H1 (cell line): Measurements from ENCODE around the gene GPX4. TPM values are rescaled to one million over a fixed set of nuclear protein-coding genes. Genes with fewer than 3 reads are reported as not detected.

Experiments
- CTCF ChIA-PET: fragments of 300-600 bp; sonication (Branson Sonifier 250); formaldehyde crosslinking; loops from one replicate; lab custom pipeline; 2021; ENCODE audit not compliant: partially characterized antibody; lab: Charles Lee
- POLR2A ChIA-PET: fragments of 300-600 bp; sonication (Branson Sonifier 250); formaldehyde crosslinking; loops from one replicate; lab custom pipeline; 2021; ENCODE audit warnings: inconsistent platforms; ENCODE audit not compliant: partially characterized antibody; lab: Charles Lee
- DNase-seq, 2 experiments: peaks; one replicate each; pipeline versions ENCODE4 v3.0.0 to v3.0.0-alpha.2; 2010 to 2022; ENCODE audit warnings: low spot score in 2 of 2, low read depth in 1 of 2, mixed read lengths in 1 of 2
- FAIRE-seq: peaks from 2 replicates; lab custom pipeline; 2011; peaks lifted over from hg19 to GRCh38; lab: Jason Lieb, UNC
- H2AFZ ChIP-seq: 2 replicates; pipeline ENCODE4 v1.8.1; 2012; ENCODE audit warnings: low read length, inconsistent platforms
- H2AK5ac ChIP-seq: 2 replicates; pipeline ENCODE4 v1.6.1; 2013; ENCODE audit warnings: low read depth, low read length
- H2BK120ac ChIP-seq: replicated peaks from 2 replicates; pipeline ENCODE3; 2013; ENCODE audit warnings: low read depth, low read length, inconsistent platforms
- H2BK12ac ChIP-seq: 2 replicates; pipeline ENCODE4 v1.6.1; 2013; ENCODE audit warnings: low read depth, low read length
- H2BK15ac ChIP-seq: 2 replicates; pipeline ENCODE4 v1.6.1; 2013; ENCODE audit warnings: low read length
- H2BK20ac ChIP-seq: 2 replicates; pipeline ENCODE4 v1.6.1; 2013; ENCODE audit warnings: low read length
- H2BK5ac ChIP-seq: 2 replicates; pipeline ENCODE4 v1.6.1; 2013; ENCODE audit warnings: low read depth, low read length
- H3K14ac ChIP-seq: 2 replicates; pipeline ENCODE4 v1.6.1; 2013; ENCODE audit warnings: inconsistent platforms; ENCODE audit not compliant: insufficient read length
- H3K18ac ChIP-seq: 2 replicates; pipeline ENCODE4 v1.6.1; 2013; ENCODE audit warnings: low read length; ENCODE audit errors: extremely low read depth
- H3K23ac ChIP-seq: 2 replicates; pipeline ENCODE4 v1.6.1; 2013; ENCODE audit warnings: inconsistent platforms; ENCODE audit not compliant: insufficient read length
- H3K23me2 ChIP-seq: 2 replicates; pipeline ENCODE4 v1.6.1; 2013; ENCODE audit warnings: low read depth, low read length
- H3K27ac ChIP-seq: 2 replicates; pipeline ENCODE4 v1.6.1; 2011; ENCODE audit warnings: low read depth, low read length, inconsistent platforms
- H3K27me3 ChIP-seq, 4 experiments: replicated peaks in 1 of 4; 1 replicate in 1 of 4; 2 replicates in 3 of 4; pipeline versions ENCODE4 v1.6.1 to v1.8.1; 2011 to 2013; ENCODE audit warnings: low read length in 3 of 4, mild to moderate bottlenecking in 3 of 4, inconsistent platforms in 2 of 4, mixed read lengths in 2 of 4, moderate library complexity in 1 of 4; ENCODE audit not compliant: control insufficient read depth in 3 of 4, insufficient read depth in 3 of 4; ENCODE audit errors: extremely low read depth in 1 of 4
- H3K36me3 ChIP-seq, 4 experiments: 2 replicates each; pipeline versions ENCODE4 v1.6.1 to v1.8.1; 2011 to 2013; ENCODE audit warnings: mild to moderate bottlenecking in 4 of 4, low read length in 3 of 4, moderate library complexity in 2 of 4, control low read depth in 1 of 4, inconsistent platforms in 1 of 4; ENCODE audit not compliant: insufficient read depth in 4 of 4, control insufficient read depth in 2 of 4
- H3K4ac ChIP-seq: replicated peaks from 2 replicates; pipeline ENCODE3; 2013; ENCODE audit warnings: low read length, low read depth, mixed read lengths, inconsistent platforms; ENCODE audit not compliant: insufficient read length
- H3K4me1 ChIP-seq, 4 experiments: replicated peaks in 1 of 4; 1 replicate in 1 of 4; 2 replicates in 3 of 4; pipeline versions ENCODE4 v1.6.1 to v1.8.1; 2011 to 2013; ENCODE audit warnings: low read length in 3 of 4, inconsistent platforms in 2 of 4, mixed read lengths in 1 of 4; ENCODE audit not compliant: insufficient read depth in 4 of 4, control insufficient read depth in 3 of 4
- H3K4me2 ChIP-seq, 2 experiments: 2 replicates each; pipeline versions ENCODE4 v1.6.1 to v1.8.1; 2011 to 2013; ENCODE audit warnings: low read depth in 2 of 2, low read length in 2 of 2, control low read depth in 1 of 2, inconsistent platforms in 1 of 2, mild to moderate bottlenecking in 1 of 2; ENCODE audit not compliant: insufficient read depth in 1 of 2
- H3K4me3 ChIP-seq, 4 experiments: fragments of 200-600, 300-600 bp in 1 of 4; sonication (generic), shearing (Covaris generic), sonication (Bioruptor Twin) in 1 of 4; 2 replicates each; pipeline versions ENCODE4 v1.5.1 to v1.8.1; 2011 to 2016; ENCODE audit warnings: low read length in 4 of 4, low read depth in 3 of 4, control low read depth in 2 of 4, inconsistent platforms in 2 of 4, mild to moderate bottlenecking in 2 of 4, mixed read lengths in 1 of 4, moderate library complexity in 1 of 4; ENCODE audit not compliant: insufficient read depth in 2 of 4; ENCODE audit errors: extremely low read depth in 1 of 4
- H3K56ac ChIP-seq: replicated peaks from 2 replicates; pipeline ENCODE3; 2013; ENCODE audit warnings: low read depth, mild to moderate bottlenecking, mixed read lengths, low read length, inconsistent platforms; ENCODE audit not compliant: insufficient read length
- H3K79me1 ChIP-seq: 2 replicates; pipeline ENCODE4 v1.6.1; 2013; ENCODE audit warnings: low read depth, low read length, control low read depth
- H3K79me2 ChIP-seq, 2 experiments: 2 replicates each; pipeline versions ENCODE4 v1.6.1 to v1.8.1; 2012 to 2013; ENCODE audit warnings: low read length in 2 of 2, mild to moderate bottlenecking in 2 of 2, inconsistent platforms in 1 of 2; ENCODE audit not compliant: insufficient read depth in 2 of 2, control insufficient read depth in 1 of 2
- H3K9ac ChIP-seq, 4 experiments: replicated peaks in 1 of 4; 1 replicate in 1 of 4; 2 replicates in 3 of 4; pipeline versions ENCODE4 v1.6.1 to v1.8.1; 2011 to 2013; ENCODE audit warnings: low read depth in 3 of 4, low read length in 3 of 4, control low read depth in 2 of 4, mild to moderate bottlenecking in 2 of 4, moderate library complexity in 2 of 4, inconsistent platforms in 1 of 4; ENCODE audit errors: extremely low read depth in 1 of 4
- H3K9me3 ChIP-seq, 2 experiments: 2 replicates each; pipeline versions ENCODE4 v1.6.1 to v1.8.1; 2012 to 2013; ENCODE audit warnings: mild to moderate bottlenecking in 2 of 2, moderate library complexity in 2 of 2, control low read depth in 1 of 2, inconsistent platforms in 1 of 2, low read depth in 1 of 2, low read length in 1 of 2, mixed read lengths in 1 of 2; ENCODE audit not compliant: insufficient read depth in 2 of 2
- H4K20me1 ChIP-seq, 2 experiments: replicated peaks in 1 of 2; 2 replicates each; pipeline versions ENCODE3 to v1.8.1; 2011 to 2013; ENCODE audit warnings: inconsistent platforms in 2 of 2, low read length in 2 of 2, mild to moderate bottlenecking in 1 of 2; ENCODE audit not compliant: insufficient read depth in 2 of 2, control insufficient read depth in 1 of 2
- H4K5ac ChIP-seq: 2 replicates; pipeline ENCODE4 v1.6.1; 2013; ENCODE audit warnings: low read length, low read depth, mixed read lengths, inconsistent platforms; ENCODE audit not compliant: insufficient read length
- H4K8ac ChIP-seq: 2 replicates; pipeline ENCODE4 v1.8.0; 2013; ENCODE audit warnings: mild to moderate bottlenecking, moderate library complexity, low read length, inconsistent platforms; ENCODE audit not compliant: insufficient read depth; ENCODE audit errors: extremely low read depth
- H4K91ac ChIP-seq: replicated peaks from 2 replicates; pipeline ENCODE3; 2013; ENCODE audit warnings: low read length, mixed read lengths, inconsistent platforms; ENCODE audit not compliant: insufficient read length
- CHD2 ChIP-seq: IDR thresholded peaks from 2 replicates; pipeline ENCODE4 v1.6.1; 2012; ENCODE audit warnings: low read length, improper control_type of control experiment
- KDM1A ChIP-seq: fragments of 200-600, 300-600 bp; sonication (generic); IDR thresholded peaks from 2 replicates; pipeline ENCODE4 v1.7.1; 2016; ENCODE audit warnings: mild to moderate bottlenecking, low read length, borderline replicate concordance
- WGBS, 2 experiments: shearing (Covaris generic) in 1 of 2; methylation state at CpG; one replicate each; pipeline versions ENCODE4 v1.1.6 to v1.1.7; 2013 to 2015; ENCODE audit warnings: low lambda C conversion rate in 2 of 2, mixed read lengths in 2 of 2, inconsistent platforms in 1 of 2, low coverage in 1 of 2, missing lambda C conversion rate in 1 of 2; ENCODE audit not compliant: insufficient replicate concordance in 2 of 2, insufficient coverage in 1 of 2, insufficient read length in 1 of 2; ENCODE audit errors: extremely low coverage in 1 of 2, missing lambda C conversion rate in 1 of 2; 5-methylcytosine and 5-hydroxymethylcytosine counted together
- polyA plus RNA-seq, 7 experiments: library from polyadenylated mRNA; depleted of rRNA in 3 of 7; stranded (reverse) in 5 of 7; unstranded in 2 of 7; fragments of >200 nt in 5 of 7; fragments of 200-250 nt in 2 of 7; gene quantifications; 1 replicate in 5 of 7; 2 replicates in 1 of 7; 4 replicates in 1 of 7; pipeline versions ENCODE4 v1.2.1 to v1.2.3, GENCODE V29; 2011 to 2013; ENCODE audit warnings: missing spikeins in 2 of 7, mixed read lengths in 2 of 7
- total RNA-seq: library from RNA; stranded (reverse); fragmentation: NEBNext Ultra II Directional; extraction: Animal tissue kit (Norgen Biotek cat#: 25700); gene quantifications from 2 replicates; pipeline ENCODE4 v1.2.1, GENCODE V29; 2021

GPX4 gene
- total and polyA plus RNA-seq, 2 of the 8 experiments (the other 6 are each of a cell fraction or from before 2014, with no cell fraction given), result 342 to 693 TPM

DNA sequence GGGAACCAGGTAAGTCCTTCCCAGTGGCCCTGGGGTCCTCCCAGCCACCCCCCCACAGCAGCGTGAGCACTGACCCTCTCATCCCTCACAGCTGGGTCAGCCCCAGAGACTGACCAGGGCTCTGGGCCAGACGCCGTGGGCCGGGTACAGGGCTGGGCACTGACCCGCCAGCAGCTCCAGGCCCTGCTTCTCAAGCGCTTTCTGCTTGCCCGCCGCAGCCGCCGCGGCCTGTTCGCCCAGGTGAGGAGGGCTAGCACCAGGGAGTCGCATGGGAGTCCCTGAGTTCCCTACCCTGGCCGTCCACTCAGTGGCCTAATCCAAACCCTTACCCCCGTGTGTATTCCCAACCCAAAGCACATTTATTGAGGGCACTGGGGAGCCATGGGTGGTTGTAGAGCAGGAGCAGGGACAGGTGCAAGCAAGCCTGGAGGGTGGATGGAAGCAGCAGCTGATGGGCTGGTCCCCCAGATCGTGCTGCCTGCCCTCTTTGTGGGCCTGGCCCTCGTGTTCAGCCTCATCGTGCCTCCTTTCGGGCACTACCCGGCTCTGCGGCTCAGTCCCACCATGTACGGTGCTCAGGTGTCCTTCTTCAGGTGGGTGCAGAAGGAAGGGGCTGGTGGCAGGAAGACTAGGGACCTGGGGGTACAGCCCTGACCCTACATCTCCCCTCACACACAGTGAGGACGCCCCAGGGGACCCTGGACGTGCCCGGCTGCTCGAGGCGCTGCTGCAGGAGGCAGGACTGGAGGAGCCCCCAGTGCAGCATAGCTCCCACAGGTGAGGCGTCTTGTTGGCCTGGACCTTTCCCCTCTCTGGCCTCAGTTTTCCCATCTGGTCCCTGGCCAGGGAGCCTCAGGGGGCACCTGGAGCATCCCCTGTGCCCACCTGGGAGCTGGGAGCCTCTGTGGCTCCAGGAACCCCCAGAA lies 49.4 kb upstream of the GPX4 start:
- CTCF ChIA-PET, result interaction anchor here (0.9 to 1.2 kb wide), 3 partner anchors 10 to 43 kb away, joined by 3 to 5 read pairs (median 4); no protein-coding TSS in a partner anchor
- 94% methylated on average over 24 of the region's 28 CpGs; no CpG with 5 or more reads in 1 of the 2 experiments for WGBS, 2 experiments

More for the DNA sequence above, 49.4 kb upstream of the GPX4 start:
- H3K4me1 ChIP-seq, result no peaks in the 10 kb centered on the region
- no peak overlapping the region for H3K14ac ChIP-seq
- no peaks in the 10 kb centered on the region; a peak in 1 of 7 replicates for H3K27me3 ChIP-seq
- no peak overlapping the region for H4K8ac ChIP-seq
- no peaks in the 10 kb centered on the region for H4K20me1 ChIP-seq
- no peak overlapping the region for H3K9ac ChIP-seq
- no peak overlapping the region for H2AFZ ChIP-seq
- H3K23ac ChIP-seq, result no peak overlapping the region
- H3K27ac ChIP-seq, result no peak overlapping the region
- no peak overlapping the region for H2AK5ac ChIP-seq
- TF ChIP-seq KDM1A (peak; percentile 39; the same call in 1 of the 2 replicates), CHD2 (no peak)
- no peak overlapping the region for H3K4ac ChIP-seq
- H4K5ac ChIP-seq, result no peak overlapping the region
- H2BK120ac ChIP-seq, result no peak overlapping the region
- no peaks in the 10 kb centered on the region for H3K79me1 ChIP-seq
- peaks cover 3% of the 10 kb centered on the region; the same call in 1 of the 2 replicates for H3K23me2 ChIP-seq
- no peak overlapping the region for H2BK12ac ChIP-seq
- no peak overlapping the region for H2BK20ac ChIP-seq
- H2BK15ac ChIP-seq, result no peak overlapping the region
- no peak overlapping the region for H3K56ac ChIP-seq
- POLR2A ChIA-PET, result interaction anchor here (0.7 to 2.5 kb wide), 6 partner anchors 10 to 31 kb away, joined by 3 to 10 read pairs (median 6); partner anchors contain the start of genes ABCA7 and CNN2
- FAIRE-seq (no peak), DNase-seq (no peak)
- H2BK5ac ChIP-seq, result no peak overlapping the region
- no peak overlapping the region for H3K18ac ChIP-seq
- no peak overlapping the region for H4K91ac ChIP-seq
- no peaks in the 10 kb centered on the region for H3K79me2 ChIP-seq
- H3K9me3 ChIP-seq, result peaks cover 35 to 51% of the 10 kb centered on the region in 2 experiments
- H3K4me2 ChIP-seq, result no peak overlapping the region
- H3K36me3 ChIP-seq, result peaks cover 0 to 46% (median 14%) of the 10 kb centered on the region in 4 experiments; a peak in 6 of 8 replicates
- H3K4me3 ChIP-seq, result no peak overlapping the region
